ENCODE results near the gene PSG5.

DNA sequence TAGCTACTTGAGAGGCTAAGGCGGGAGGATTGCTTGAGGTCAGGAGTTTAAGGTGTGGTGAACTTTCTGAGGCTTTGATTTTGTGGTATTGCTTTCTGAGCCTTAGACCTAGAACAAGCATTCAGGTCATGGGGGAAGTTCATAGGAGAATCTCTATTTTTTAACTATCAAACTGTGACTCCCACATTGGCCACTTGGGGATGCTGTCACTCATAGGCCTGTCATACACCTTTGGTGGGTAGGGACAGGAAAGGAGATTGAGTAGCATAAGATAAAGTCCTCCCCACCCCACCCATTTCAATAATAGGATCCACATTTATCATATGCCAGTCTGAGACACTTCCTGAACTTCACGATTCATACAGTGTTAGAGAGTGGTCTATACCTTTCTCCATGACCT is 62.0 kb downstream of the PSG5 start:
- TF ChIP-seq, protein P1, sequence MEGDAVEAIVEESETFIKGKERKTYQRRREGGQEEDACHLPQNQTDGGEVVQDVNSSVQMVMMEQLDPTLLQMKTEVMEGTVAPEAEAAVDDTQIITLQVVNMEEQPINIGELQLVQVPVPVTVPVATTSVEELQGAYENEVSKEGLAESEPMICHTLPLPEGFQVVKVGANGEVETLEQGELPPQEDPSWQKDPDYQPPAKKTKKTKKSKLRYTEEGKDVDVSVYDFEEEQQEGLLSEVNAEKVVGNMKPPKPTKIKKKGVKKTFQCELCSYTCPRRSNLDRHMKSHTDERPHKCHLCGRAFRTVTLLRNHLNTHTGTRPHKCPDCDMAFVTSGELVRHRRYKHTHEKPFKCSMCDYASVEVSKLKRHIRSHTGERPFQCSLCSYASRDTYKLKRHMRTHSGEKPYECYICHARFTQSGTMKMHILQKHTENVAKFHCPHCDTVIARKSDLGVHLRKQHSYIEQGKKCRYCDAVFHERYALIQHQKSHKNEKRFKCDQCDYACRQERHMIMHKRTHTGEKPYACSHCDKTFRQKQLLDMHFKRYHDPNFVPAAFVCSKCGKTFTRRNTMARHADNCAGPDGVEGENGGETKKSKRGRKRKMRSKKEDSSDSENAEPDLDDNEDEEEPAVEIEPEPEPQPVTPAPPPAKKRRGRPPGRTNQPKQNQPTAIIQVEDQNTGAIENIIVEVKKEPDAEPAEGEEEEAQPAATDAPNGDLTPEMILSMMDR (IDR thresholded peaks at IDR 0.05) = no peak
- no peak for TF ChIP-seq POLR2A (IDR thresholded peaks at IDR 0.05)
